Cardiac fibroblast (primary cell): ENCODE results near the gene TOM1.

Experiments
- DNase-seq, 2 donors: peaks; one replicate each; pipeline versions ENCODE4 v3.0.0 to v3.0.0-alpha.2; 2010; ENCODE audit warnings: low read depth in 2 of 2
- H3K4me3 ChIP-seq, 2 donors: replicated peaks in 1 of 2; 1 replicate in 1 of 2; 2 replicates in 1 of 2; pipeline ENCODE4 v1.5.1; 2011; ENCODE audit warnings: low read depth in 2 of 2, low read length in 2 of 2, mild to moderate bottlenecking in 2 of 2, moderate library complexity in 1 of 2
- TF ChIP-seq, protein P1 (sequence below): IDR thresholded peaks from one replicate; pipeline ENCODE4 v1.5.1; 2011; ENCODE audit warnings: low read depth, mild to moderate bottlenecking, low read length, inconsistent platforms

Gene TOM1

DNA sequence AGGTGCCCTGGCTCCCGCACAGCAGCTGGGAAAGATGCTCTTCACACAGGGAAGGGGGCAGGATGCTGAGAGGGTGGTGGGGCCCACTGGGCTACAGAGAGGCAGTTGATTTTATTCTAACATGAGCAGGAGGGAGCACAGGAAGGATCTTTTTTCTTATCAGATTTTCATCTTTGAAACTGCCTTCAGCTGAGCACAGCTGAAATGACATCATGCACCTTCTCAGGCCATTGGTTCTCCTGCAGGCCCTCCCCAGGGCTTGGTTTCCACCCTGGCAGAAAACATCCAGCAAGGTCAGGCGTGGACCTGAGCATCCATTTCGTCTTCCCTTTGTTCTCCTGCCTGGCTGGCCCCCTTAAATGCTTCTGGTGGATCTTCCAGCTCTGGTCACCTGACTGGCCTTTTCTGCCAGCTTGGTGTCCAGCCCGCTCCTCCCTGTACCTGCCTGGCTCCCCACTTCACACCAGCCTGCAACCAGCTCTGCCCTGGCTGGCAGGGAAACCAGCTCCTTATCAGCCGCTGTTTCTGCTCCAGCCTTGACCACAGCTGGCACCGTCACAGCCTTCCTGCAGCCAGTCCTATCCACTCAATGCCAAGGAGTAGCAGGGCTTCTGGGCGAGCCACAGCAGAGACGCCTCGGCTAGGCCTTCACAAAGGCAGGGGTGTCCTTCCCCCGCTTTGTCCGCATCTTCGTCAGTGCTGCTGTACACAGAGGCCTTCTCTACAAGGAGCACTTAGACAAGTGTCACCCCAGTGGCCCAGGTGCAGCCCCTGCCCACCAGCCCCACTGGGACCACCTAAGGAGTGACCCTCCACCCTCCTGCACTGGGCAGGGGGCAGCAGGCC lies 36.5 kb downstream of the TOM1 start:
- H3K4me3 ChIP-seq: no peak overlapping the region
- DNase-seq: no peak
- TF ChIP-seq, protein P1, sequence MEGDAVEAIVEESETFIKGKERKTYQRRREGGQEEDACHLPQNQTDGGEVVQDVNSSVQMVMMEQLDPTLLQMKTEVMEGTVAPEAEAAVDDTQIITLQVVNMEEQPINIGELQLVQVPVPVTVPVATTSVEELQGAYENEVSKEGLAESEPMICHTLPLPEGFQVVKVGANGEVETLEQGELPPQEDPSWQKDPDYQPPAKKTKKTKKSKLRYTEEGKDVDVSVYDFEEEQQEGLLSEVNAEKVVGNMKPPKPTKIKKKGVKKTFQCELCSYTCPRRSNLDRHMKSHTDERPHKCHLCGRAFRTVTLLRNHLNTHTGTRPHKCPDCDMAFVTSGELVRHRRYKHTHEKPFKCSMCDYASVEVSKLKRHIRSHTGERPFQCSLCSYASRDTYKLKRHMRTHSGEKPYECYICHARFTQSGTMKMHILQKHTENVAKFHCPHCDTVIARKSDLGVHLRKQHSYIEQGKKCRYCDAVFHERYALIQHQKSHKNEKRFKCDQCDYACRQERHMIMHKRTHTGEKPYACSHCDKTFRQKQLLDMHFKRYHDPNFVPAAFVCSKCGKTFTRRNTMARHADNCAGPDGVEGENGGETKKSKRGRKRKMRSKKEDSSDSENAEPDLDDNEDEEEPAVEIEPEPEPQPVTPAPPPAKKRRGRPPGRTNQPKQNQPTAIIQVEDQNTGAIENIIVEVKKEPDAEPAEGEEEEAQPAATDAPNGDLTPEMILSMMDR: no peak

DNA sequence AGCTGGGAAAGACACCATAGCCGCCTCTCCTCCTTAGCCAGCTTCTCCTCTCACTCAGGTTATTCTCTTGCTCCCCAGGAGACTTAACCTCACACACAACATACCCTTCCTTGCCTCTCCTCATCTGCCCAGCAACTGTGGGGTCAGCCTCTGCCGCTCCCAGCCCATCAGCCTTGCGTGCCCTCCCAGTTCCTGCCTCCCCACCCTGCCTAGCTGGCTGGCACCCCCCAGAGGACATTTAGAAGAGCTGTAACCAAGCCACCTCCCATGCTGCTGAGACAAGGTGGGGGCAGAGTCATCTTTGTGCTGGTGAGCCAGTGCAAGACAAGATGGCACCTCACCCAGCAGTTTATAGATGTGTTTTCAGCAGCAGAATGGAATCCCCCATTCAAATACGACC lies 38.2 kb downstream of the TOM1 start:
- no peak overlapping the region for H3K4me3 ChIP-seq
- no peak for DNase-seq
- TF ChIP-seq, protein P1: no peak

DNA sequence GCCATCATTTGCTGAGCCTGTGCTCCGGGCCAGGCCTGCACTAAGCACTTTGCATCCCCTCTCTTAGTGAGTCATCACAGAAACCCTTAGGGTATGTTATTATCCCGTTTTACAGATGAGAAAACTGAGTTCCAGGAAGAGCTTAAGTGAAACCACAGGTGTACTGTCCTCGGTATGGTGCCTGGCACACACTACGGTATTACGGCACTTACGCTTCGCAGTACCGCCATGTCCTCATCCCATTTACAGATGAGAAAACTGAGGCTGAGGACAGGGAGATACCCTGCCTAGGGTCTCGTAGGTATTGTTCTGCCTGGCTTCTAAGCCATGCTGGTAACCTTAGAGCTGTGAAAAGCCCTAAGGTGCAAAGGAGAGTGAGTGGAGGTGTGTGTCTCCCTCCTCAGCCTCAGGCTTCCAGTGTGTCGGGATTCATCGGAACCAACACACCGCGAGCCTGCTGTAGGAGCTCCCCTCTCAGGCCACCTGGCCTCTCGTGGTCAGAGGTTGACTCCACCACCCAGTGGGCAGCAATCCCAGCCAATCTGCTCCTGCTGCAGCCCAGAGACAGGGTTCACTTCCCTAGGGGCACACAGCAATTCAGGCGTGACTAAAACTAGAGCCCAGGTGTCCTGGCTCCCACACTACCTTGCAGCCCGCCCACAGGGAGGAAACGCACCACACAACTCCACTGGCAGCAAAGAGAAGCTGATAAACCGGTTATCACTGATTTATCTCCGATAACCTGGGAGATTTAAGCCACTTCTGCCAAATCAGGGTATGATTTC lies 41.6 kb downstream of the TOM1 start:
- TF ChIP-seq, protein P1: no peak
- no peak for DNase-seq
- no peak overlapping the region for H3K4me3 ChIP-seq

DNA sequence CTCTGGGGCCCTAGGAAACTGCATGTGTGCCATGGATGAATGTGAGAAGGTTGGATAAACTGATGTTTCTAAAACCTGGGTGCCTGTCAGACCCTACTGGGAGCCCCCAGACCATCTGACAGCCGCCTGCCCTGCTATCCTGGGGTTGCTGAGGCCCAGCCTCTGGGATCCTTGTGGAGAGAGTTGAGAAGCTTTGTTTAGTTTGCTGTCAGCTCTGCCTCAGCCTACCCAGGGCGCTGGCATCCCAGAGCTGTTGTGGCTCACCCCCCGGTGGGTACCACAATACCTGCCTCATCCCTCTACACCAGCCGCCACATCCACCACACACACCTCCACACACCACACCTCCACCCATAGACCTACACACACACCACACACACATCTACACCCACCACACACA lies 42.7 kb downstream of the TOM1 start:
- DNase-seq: no peak
- H3K4me3 ChIP-seq: no peak overlapping the region
- TF ChIP-seq, protein P1: no peak

DNA sequence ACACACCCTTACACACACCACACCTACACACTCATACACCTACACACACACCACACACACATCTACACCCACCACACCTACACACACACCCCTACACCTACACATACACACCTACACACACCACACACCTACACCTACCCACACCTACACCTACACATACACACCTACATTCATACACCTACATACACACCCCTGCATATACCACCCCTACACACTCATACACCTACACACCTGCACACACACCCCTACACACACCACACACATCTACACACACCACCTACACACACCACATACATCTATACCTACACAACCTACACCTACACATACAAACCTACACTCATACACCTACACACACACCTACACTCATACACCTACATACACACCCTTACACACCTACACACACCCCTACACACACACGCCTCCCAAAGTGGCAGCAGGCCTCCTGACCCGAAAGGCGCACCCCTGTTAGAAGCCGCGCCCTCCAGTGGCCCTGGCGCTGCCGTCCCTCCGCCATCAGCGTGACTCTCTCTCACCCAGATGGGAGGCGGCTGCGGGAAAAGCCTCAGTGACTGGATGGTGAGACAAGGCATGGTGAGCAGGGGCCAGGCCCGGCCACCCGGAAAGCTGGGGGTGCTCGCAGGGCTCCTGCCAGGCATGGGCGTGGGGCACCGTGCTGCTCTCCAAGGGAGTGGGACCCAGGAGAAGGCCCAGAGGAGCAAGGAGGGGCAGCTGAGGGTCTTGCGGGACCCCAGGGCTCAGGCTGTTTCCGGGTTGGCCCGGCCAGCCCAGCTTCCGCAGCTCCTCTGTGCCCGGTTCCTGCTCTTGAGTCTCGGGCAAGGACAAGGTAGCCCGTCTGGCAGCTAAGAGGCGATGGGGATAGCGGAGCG lies 44.2 kb downstream of the TOM1 start:
- H3K4me3 ChIP-seq: no peak overlapping the region
- DNase-seq: no peak
- TF ChIP-seq, protein P1: no peak

DNA sequence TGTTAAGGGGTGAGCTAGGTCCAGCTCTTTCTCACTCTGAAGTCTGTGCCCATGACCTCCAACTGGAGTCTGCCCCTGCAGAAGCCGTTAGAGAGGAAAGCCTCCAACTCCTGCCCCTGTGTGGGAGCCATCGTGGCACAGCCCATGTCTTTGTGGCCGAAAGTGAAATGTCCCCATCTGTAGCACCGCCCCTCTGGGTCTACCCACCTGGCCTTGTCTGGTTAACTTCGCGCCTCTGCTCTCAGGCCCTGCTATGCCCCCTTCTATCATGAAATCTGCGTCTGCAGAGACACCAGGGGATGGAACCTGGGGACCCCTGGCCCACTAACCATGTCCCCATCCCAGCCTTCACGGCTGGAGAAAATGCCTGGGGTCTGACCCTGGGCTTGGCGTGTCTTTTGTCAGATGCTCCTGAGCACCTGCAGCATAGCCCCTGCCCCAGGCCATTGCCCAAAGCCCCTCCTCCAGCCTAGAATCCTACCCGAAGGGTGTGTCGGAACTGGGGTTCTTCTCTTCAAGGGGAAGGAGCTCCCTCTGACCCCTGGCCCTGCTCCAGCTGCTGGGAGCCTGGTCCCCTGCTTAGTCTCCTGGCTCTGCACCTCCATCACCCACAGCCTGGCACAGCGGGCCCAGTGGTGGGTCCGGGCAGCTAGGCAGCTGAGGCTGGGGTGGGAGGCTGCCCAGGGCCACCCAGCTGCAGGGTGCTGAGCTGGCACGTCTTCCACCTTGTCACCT lies 45.4 kb downstream of the TOM1 start:
- no peak for DNase-seq
- no peak overlapping the region for H3K4me3 ChIP-seq
- TF ChIP-seq, protein P1: no peak
